Activated gamma-delta T cell treated with Interleukin-2 at 50 U/mL for 16 hours (primary cell): ENCODE results near the gene UBA6.
"Not testable (repeated sequence)": the region's sequence is repeated elsewhere in the genome, so short reads cannot be mapped to it uniquely, and the experiment has no call there.

Source experiments
- DNase-seq: peaks from one replicate; pipeline ENCODE4 v3.0.0-alpha.2; 2020

The UBA6 gene

DNA sequence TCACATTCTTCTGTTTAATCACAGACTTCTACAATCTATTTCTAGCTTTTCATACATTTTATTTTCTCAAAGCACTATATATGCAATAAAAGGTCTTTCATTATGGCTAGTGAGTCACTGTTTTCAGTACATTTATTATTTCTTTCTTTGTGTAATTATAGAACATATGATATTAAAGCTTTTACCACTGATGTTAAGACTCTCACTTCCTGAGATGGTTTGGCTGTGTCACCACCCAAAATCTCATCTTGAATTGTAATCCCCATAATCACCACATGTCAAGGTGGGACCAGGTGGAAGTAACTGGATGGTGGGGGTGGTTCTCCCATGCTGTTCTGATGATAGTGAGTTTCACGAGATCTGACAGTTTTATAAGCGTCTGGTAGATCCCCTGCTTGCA is 41.9 kb downstream of the UBA6 start:
- no peak for DNase-seq

- DNase-seq, result no peak
Measured at GRCh38 chr4:67658302-67658701, 42.7 kb downstream of the UBA6 start.

GRCh38 chr4:67651536-67651935 is 49.4 kb downstream of the UBA6 start:
- no peak for DNase-seq

DNA sequence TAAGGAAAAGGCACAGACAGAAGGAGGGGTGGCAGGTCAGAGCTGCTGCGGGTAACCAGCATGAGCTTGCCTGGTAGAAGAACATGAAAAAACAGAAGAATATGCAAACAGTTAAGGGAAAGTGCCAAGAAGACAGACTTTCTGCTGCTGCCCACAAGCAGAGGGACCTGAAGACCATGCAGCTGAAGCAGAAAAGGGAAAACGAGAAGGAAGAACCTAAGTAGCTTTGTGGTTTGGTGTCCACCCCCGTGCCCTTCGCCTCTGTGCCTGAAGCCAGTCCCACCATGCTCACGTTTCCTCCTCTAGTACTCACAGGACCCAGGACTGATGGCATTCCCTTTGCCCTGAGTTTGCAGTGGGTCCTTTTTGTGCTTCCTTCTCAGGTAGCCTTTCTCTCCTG is 62.8 kb downstream of the UBA6 start:
- no peak for DNase-seq

DNA sequence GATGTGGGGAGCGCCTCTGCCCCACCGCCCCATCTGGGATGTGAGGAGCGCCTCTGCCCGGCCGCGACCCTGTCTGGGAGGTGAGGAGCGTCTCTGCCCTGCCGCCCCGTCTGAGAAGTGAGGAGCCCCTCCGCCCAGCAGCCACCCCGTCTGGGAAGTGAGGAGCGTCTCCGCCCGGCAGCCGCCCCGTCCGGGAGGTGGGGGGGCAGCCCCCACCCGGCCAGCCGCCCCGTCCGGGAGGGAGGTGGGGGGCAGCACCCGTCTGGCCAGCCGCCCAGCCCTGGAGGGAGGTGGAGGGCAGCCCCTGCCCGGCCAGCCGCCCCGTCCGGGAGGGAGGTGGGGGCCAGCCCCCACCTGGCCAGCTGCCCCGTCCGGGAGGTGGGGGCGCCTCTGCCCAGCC is 64.0 kb downstream of the UBA6 start:
- not testable (repeated sequence) for DNase-seq

DNA sequence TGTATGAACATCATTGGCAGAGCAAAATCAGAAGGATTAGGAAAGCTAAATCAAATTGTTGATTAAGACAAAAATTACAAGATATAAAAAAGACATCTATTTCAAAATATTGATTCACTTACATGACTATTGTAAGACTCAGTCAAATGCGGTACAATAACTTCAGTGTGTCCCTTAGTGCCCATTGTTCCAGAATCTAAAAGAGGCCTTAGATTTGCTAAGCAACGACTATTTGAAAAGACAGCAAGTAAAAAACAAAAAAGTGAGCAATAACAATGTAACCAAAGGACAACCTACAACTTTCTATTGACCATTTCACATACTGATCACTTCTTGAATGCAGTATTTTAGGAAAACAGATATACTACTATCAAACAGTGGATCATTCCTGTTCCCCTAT is 65.6 kb downstream of the UBA6 start:
- no peak for DNase-seq

- no peak for DNase-seq
Measured at GRCh38 chr4:67634741-67635140, 66.2 kb downstream of the UBA6 start.

DNA sequence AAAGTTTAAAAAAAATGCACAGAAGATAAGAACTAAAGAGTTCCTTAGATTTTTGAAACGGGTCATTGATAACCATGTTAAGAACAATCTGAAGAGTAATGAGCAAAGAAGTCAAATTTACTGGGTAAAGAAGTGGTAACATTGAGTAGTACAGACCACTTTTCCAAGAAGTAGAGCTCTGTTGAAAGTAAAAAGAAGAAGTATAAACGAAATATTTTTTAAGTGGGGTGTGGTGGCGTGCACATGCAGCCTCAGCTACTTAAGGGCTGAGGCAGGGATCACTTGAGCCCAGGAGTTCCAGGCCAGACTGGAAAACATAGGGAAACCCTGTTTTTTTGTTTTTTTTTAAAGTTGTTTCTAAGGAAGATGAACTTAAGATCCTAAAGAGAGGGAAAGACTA is 68.5 kb downstream of the UBA6 start:
- DNase-seq, result no peak

DNA sequence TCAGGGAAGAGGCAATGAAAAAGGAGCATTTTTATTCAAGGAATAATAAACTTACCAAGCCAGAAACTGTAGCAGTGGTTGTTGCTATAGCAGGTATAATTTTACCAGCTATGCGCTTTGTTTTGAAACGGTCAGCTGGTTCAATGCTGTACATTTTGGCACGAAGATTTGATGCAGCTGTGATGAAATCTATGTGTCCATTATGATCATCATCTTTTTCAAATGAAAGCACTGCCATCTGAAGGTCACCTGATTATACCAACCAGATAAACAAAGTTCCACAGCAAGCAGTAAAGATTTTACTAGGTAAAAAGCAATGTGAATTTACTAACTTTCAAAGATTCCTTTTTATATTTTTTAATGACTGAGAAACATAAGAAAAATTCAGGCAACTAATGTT is 76.0 kb downstream of the UBA6 start:
- DNase-seq, result no peak

- no peak for DNase-seq
Measured at GRCh38 chr4:67616478-67616877, 84.5 kb downstream of the UBA6 start.

DNA sequence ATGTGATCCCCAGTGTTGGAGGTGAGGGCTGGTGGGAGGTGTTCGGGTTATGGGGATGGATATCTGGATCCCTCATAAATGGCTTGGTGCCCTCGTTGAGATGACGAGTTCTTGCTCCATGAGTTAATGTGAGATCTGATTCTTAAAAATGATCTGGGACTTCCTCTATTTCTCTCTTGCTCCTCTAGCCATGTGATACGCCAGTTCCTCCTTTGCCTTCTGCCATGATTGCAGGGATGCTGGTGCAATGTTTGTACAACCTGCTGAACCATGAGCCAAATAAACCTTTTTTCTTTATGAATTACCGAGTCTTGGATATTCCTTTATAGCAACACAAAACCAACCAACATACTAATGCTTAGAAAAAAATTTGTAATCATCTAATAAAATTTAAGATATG is 85.8 kb downstream of the UBA6 start:
- DNase-seq, result no peak

- no peak for DNase-seq
Measured at GRCh38 chr4:67614186-67614585, 86.8 kb downstream of the UBA6 start.

- DNase-seq, result no peak
Measured at GRCh38 chr4:67608027-67608426, 92.9 kb downstream of the UBA6 start.

- no peak for DNase-seq
Measured at GRCh38 chr4:67604749-67605148, 96.2 kb downstream of the UBA6 start.

GRCh38 chr4:67604029-67604381 is 97.0 kb downstream of the UBA6 start:
- DNase-seq, result no peak

DNA sequence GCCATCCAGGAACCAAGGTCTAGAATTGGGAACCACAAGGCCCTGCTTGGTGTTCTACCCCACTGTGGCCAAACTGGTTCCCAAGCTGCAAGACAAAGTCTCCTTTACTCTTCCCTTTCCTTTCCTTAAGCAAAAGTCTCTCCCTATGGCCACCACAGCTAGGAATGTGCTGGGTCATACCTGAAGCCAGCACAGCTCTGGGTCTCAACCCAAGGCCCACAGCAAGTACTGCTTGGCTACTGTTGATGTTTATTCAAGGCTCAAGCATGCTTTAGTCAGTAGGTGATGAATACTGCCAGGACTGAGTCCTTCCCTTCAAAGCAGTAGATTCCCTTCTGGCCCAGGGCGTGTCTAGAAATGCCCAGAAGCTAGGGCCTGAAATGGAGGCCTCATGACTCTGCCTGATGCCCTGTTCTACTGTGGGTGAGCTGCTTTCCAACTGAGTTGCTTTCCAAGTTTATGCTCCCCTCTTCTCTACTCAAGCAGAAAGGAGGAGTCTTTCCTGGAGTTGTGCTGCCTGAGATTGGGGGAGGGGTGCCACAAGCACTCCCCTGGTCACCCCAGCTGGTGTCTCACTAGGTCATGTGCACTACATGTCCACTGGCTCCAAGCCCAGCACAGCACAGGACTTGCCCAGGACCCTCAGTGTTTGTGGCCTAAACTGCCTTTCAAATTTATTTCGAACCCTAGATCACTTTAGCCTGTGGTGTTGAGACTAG is 97.5 kb downstream of the UBA6 start:
- no peak for DNase-seq

DNA sequence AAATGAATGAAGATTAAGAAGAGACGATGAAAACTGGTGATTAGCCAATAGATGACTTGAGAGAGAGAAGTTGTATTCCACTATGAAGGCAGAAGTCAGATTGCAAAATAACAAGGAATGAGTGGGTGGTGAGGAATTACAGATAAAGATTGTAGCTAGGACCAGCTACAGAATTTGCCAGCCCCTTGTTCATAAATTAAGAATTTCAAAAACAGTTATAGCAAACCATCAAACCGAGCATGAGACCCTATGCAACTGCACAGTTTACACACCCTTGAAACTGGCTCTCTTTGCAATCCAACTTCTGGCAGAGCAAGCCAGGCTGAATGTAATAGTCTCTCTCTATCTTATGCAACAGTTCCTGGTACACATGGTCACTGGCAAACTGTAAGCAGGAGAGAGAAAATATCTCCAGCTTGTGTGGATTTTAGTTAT is 107.2 kb downstream of the UBA6 start:
- DNase-seq, result no peak

- no peak for DNase-seq
Measured at GRCh38 chr4:67587156-67587555, 113.8 kb downstream of the UBA6 start.

DNA sequence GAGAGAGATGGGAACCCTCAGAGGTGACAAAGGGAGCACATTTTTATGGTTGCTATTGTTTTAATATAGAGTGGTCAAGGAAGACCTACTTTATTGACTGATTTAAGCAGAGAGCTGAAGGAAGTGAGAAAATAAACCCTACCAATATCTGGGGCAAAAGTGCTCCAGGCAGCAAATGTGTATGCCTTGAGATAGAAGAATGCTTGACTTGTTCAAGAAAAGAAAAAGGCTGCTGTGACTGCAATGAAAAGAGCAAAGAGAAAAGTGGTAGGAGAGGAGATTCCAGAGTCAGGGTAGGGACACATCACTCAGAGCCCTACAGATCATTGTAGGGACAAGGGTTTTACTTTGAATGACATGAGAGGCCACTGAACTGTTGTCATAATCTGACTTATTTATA is 116.5 kb downstream of the UBA6 start:
- DNase-seq, result no peak

DNA sequence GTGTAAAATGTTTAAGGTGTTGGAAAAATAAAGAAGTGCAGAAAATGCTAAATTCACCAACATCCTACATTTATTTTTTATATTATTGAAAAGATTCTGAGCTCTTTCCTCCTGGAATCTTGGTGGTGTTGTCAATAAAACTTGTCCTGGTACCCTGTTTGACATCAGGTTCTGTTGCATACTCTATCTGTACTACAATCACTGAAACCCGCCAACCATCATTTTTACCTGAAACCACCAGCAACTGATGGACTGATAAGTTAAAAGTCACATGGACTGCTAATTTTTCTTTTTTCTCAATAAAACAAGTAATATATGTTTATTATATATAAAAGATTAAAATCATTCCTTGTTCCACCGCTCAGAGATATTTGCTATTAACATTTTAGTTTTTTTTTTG is 119.0 kb downstream of the UBA6 start:
- no peak for DNase-seq

DNA sequence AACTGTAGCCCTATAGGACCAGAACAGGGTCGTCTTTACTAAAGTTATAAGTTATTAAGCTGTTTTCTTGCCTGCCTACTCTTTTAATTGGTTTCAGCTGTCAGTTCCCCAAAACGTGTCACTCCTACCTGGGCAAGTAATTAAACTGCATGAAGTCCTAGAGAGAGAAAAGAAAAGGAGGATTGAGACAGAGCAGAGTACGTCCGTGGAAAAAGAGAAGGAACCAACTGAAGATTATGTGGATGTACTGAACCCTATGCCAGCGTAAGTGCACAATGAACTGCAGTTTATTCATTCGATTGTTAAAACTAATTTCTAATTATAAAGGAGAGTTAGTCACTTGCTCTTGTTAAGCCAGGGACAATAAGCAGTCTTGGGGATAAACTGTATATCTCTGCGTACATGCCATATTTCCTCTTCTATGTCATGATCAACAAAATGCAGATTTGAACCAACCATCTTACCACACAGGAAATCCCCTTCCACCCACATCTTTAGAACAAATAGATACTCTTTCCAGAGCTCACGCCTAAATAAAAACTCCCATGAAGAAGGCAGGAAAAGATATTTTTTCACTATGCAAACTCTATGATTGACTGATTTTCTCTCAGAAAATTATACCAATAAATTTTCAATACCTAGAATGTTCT is 119.6 kb downstream of the UBA6 start:
- DNase-seq, result no peak

DNA sequence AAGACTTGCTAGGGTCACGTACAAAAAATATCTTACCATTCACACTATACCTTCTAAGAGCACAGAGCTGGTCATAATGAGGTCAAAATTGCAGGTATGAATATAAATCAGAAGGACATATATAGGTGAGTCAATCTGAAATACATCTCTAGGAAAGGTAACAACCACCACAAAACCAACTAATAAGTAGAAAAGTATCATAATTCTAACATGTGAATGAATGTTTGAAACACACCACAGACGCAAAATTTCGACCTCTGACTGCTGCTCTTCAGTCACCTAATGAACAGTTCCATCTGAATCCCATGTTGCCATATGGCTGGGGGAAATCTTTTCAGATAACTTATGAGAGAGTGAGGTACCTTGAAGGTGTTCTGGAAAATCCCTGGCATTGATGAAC is 120.4 kb downstream of the UBA6 start:
- DNase-seq, result no peak

DNA sequence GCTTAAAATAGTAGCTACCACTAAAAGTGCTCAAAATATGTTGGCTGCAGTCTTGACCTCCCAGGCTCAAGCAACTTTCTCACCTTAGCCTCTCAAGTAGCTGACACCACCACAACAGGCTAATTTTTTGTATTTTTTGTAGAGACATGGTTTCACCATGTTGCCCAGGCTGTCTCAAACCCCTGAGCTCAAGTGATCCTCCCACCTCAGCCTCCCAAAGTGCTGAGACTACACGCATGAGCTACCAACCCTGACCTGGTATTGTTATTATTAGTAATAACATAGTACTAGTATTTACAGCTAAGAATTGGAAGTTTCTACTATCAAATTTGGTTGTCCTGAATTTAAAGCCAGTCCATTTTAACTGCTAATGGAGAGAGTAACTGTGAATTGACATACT is 124.4 kb downstream of the UBA6 start:
- no peak for DNase-seq

DNA sequence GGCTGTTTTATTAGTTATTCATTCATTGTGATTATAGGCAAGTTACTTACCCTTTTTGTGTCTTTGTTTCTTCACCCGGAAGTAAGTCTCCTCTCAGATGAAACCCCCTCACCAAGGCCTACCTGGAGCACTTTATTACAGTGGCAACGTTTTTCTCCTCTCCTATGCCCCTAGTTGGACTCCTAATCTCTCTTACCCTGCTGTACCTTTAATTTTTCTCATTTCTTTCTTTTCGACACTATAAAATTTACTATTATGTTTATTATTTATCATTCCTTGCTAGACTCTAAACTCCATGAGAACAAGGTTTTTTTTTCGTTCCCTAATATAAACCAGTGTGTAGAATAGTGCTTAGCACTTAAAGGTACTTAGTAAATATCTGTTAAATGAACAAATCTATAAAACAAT is 124.9 kb downstream of the UBA6 start:
- no peak for DNase-seq
